Amygdala (tissue), 56 donors: ENCODE measurements around the gene H19.

Experiments
- DNase-seq, 56 donors: peaks; one replicate each; lab custom pipeline; 2025; lab: John Stamatoyannopoulos, UW

Gene H19

GRCh38 chr11:1987024-1987423 lies 10.6 kb downstream of the H19 start:
- DNase-seq: no peak

- no peak for DNase-seq
Measured at GRCh38 chr11:1983601-1983961, 14.1 kb downstream of the H19 start.

GRCh38 chr11:1982873-1983600 lies 14.6 kb downstream of the H19 start:
- DNase-seq: no peak

GRCh38 chr11:1979607-1980006 lies 18.0 kb downstream of the H19 start:
- DNase-seq: no peak

- DNase-seq: no peak
Measured at GRCh38 chr11:1978720-1979473, 18.7 kb downstream of the H19 start.

GRCh38 chr11:1975185-1975584 lies 22.5 kb downstream of the H19 start:
- no peak for DNase-seq

- no peak for DNase-seq
Measured at GRCh38 chr11:1970956-1971355, 26.7 kb downstream of the H19 start.

GRCh38 chr11:1969776-1970175 lies 27.9 kb downstream of the H19 start:
- no peak for DNase-seq

- DNase-seq: no peak
Measured at GRCh38 chr11:1969035-1969434, 28.6 kb downstream of the H19 start.

- no peak for DNase-seq
Measured at GRCh38 chr11:1968454-1969002, 29.1 kb downstream of the H19 start.

- no peak for DNase-seq
Measured at GRCh38 chr11:1967641-1968225, 29.9 kb downstream of the H19 start.

- no peak for DNase-seq
Measured at GRCh38 chr11:1966531-1966930, 31.1 kb downstream of the H19 start.

- no peak for DNase-seq
Measured at GRCh38 chr11:1964955-1965354, 32.7 kb downstream of the H19 start.

GRCh38 chr11:1964348-1964747 lies 33.3 kb downstream of the H19 start:
- DNase-seq: no peak

GRCh38 chr11:1963864-1964263 lies 33.8 kb downstream of the H19 start:
- no peak for DNase-seq

GRCh38 chr11:1959786-1960185 lies 37.9 kb downstream of the H19 start:
- DNase-seq: no peak

GRCh38 chr11:1958367-1958766 lies 39.3 kb downstream of the H19 start:
- DNase-seq: no peak

GRCh38 chr11:1953489-1954266 lies 44.0 kb downstream of the H19 start:
- no peak for DNase-seq

- no peak for DNase-seq
Measured at GRCh38 chr11:1952806-1953482, 44.7 kb downstream of the H19 start.

- no peak for DNase-seq
Measured at GRCh38 chr11:1949922-1950321, 47.7 kb downstream of the H19 start.
